ENCODE results near the gene PCNX1.

DNA sequence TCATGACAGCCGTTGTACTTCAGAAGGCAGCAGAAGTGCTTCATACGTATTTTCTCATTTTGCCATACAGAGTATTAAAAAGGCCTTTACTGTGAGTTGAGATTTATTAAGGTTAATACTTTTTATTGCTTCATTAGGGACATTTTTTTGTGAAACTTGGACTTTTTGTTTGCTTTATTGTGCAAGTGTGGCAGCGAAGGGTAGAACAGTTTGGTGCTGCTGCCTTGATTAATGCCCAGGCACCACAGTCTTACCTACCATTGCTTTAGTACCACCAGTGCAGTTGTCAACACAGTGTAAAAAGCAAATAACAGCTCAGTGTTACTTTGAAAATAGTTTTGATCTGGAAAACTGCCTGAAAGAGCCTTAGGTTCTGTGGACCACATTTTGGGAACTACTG, 147.4 kb downstream of the PCNX1 start:
- TF ChIP-seq EZH2 (IDR thresholded peaks at IDR 0.05), result no peak
- TF ChIP-seq POLR2AphosphoS5 (IDR thresholded peaks at IDR 0.05; ENCODE audit: borderline replicate concordance, low read depth, low read length), result no peak
- no peak for TF ChIP-seq FOXP2 (optimal IDR thresholded peaks at IDR 0.05; ENCODE audit: control extremely low read depth, extremely low read length, insufficient read depth)

Measured in SK-N-MC (cell line).